Measurements from ENCODE around the gene NR2F2.

Gene NR2F2

GRCh38 chr15:96320703-96321638, 9.5 kb upstream of the NR2F2 start:
- DNase-seq, result no peak

DNA sequence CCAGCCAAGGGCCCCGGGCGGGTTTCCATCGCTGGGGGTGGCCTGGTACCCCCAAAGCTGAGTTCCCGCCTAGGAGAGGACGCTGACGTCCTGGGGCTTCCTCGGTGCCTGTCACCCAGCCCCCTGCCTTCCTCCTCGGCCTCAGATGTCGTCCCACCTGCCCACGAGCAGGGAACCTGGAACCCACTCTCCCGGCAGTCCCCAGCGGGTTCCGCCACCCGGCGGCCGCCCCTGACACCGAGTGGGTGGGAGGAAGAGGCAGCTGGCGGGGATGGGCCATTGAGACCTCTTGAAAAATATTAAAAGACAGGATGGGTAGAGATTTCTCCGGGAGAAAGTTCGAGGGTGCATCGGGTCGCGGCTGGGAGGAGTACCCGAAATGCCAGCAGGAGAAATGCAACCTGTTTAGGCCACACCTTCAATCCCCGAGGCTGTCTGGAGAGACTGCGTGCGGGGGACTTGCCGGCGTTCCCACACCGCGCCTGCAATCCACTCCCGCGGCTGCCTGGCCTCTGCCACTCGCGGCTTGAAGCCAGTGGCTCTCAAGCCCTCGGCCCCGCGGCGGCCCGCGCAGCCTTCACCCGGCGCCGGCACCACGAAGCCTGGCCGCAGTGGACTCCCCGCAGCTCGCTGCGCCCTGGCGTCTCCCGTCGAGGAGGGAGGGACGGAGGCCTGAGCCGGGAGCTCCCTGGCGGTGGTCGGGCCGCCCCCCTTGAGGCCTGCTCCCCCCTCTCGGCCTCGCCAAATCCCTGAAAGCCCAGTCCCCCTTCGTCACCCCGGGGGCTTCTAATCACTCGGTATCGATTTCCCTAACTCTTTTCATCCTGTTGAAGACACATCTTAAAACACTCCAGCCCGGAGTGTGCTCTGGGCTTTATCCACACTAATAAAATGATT, 8.6 kb upstream of the NR2F2 start:
- no peak for DNase-seq

DNA sequence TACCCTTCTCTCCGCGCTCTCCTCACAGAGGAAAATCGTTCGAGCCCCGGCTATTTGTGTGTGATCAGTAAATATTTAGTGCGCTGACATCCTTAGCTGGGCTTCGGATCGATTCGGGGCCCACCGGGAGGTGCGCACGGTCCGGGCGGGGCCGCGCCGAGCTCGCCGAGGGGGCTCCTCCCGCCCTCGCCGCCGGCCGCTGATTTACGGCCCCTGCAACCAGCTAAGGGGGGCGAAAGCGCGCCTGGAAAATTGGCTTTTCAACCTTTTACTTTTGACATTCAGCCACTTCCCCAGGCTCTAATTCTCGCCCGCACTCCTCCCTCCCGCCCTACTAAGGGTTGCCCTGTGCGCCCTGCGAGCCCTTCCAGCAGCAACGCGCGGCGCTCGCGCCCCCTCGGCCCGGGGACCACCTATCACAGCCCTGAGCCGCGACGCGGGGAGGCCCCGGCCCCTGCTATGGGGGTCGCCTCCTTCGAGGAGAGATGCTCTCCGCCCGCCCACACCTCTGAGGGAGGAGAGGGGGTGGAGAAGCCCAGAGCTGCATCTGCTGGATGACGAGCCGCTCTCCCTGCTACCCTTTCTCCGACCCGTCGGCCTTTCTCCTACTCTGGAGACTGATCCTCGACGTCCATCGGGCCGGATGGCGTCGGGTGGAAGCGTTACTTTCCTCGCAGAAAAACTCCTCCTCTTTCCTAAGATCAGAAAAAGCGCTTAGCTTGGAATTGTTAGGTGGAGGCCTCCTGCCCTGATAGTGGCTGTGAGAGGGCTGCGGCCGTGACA, 7.8 kb upstream of the NR2F2 start:
- DNase-seq, result no peak

- DNase-seq, result no peak
Measured at GRCh38 chr15:96323319-96324145, 7.0 kb upstream of the NR2F2 start.

DNA sequence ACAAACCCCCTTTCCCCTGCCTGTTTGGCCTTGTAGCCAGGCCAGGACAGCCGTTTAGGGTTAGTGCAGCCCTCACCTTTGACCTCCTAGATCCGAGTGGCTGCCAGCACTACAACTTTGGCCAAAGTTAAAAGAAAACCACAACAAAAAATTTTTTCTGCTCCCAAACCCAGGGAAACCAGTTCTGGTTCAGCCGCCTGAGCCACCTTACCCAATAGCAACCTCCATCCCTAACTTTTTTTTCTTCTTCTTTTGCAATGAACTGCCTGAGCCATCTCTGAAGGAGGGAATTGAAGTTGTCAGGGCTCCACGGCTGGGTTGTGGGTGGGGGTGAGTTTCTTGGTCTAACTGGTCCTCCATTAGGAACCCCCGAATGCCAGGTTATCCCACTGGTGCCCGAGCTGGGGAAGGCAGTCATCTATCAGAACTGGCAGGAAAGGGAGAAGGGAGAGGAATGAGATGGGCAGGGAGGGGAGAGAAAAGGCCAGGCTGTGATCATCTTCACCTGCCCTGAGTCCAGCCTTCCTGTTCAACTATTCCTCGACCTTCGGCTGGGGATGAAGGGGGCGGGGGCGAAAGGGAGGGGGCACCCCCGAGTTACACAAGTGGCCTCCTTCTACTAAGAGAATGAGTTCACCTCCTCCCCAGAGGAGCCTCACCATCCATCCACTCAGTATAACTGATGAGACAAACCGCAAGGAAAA, 6.2 kb upstream of the NR2F2 start:
- DNase-seq, result no peak

GRCh38 chr15:96324940-96325540, 5.5 kb upstream of the NR2F2 start:
- no peak for DNase-seq

DNA sequence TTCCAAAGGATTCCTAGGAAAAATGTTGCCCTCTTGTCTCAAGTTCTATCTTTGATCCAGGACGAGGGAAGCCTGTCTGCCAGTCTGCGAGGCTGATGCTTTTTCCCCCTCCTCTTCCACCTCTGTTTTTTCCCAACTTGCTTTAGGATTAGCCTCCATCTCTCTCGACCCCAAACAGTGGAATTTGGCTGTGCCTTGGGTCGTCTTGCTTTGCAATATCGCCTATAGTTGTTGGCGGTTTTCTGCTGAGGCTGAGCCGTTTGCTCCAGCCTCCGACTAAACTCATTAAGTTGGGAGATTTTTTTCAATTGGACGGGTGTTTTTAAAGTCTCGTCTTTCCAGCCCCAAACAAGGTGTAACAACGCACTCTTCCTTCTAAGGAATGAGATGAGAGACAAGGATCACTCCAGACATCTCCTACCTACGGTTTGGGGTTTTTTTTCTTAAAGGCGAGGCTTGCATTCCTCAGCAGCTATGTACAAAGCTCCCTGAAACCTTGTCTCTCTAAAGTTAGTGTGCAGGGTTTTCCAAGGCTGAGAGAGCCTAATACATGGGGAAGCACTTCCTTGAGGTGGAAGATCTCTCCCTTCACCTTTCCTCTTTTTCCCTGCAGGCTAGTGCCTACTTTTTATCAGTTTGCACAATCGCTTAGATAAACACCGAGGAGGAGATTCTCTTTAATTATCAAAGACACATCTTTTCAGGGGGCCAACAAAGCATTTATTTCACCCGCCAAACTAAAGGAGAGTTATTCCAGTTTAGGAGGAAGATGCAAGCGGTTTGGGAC, 4.8 kb upstream of the NR2F2 start:
- DNase-seq, result no peak

- DNase-seq, result peak; percentile 21
Measured at GRCh38 chr15:96326328-96327154, 4.0 kb upstream of the NR2F2 start.

GRCh38 chr15:96327155-96327741, 3.3 kb upstream of the NR2F2 start:
- DNase-seq, result peak; percentile 78

DNA sequence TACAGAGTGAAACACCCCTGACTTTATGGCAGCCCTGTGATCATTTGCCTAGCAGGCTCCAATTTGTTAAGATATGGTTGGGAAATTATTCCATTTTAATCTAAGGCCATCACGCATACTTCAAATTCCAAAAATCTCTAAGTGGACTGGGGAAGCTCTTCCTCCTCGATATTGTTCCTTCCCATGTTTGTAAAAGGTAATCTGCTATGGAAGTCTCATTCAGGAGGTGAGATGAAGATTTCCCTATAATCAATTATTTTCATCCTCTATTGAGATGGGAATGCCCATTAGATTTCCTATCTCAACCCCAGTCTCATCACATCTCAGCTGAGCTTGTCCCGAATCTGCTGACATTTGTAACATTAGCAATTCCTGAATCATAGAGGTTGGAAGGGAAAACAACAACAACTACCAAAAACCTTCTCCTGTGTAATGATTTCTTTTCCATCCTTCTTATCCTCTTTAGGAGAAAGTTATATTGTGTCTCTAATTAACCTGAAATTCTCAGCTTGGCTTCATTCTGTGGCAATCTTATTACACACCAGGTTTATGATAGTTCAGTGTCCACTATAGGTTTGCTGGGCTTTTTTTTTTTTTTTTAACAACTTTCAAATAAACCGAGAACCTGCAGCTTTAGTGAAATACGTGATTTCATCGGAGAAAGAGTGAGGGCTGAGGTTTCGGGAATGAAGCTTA, 2.2 kb upstream of the NR2F2 start:
- DNase-seq, result no peak

- no peak for DNase-seq
Measured at GRCh38 chr15:96328877-96329195, 1.7 kb upstream of the NR2F2 start.

- no peak for DNase-seq
Measured at GRCh38 chr15:96329403-96329981, 1.0 kb upstream of the NR2F2 start.

- no peak for DNase-seq
Measured at GRCh38 chr15:96330064-96330449, 443 bp upstream of the NR2F2 start.

DNA sequence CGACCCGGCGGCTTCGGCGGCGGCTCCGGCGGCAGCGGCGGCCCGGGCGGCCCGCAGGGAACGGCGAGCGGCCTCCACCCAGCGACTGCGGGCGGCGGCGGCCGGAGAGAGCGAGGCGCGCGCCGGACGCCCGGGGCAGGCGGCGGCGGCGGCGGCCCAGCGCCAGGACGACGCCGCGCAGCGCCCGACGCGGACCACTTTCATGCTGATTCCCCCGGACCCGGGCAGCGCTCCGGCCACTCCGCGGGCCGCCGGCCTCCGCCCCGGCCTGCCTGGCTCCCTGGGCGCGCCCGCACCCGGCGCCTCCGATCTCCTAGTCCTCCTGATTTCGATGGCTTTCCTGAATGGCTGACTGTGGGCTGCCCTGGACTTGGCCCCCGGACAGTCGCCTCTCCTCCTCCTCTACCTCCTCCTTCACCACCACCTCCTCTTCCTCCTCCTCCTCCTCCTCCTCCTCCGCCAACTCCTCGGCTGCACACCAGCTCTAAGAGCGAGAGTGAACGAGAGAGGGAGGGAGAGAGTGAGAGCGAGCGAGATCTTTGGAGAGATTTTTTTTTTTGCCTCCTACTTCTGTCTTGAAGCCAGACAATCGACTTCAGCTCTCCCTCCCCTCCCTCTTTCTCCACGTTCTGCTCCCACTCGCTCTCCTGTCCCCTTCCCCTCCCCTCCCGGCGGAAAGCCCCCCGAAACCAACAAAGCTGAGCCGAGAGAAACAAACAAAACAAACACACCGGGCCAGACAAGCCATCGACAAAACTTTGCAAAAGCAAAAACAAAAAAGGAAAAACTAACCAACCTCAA, 844 bp downstream of the NR2F2 start:
- no peak for DNase-seq

GRCh38 chr15:96331945-96332636, 1.6 kb downstream of the NR2F2 start:
- DNase-seq, result peak; percentile 21

GRCh38 chr15:96332637-96333121, 2.2 kb downstream of the NR2F2 start:
- DNase-seq, result no peak
